Renal cortical epithelial cell (primary cell): ENCODE measurements around the gene RCC2. TPM values are rescaled to one million over a fixed set of nuclear protein-coding genes. Genes with fewer than 3 reads are reported as not detected.

ENCODE experiments used
- DNase-seq: peaks from one replicate; pipeline ENCODE4 v3.0.0-alpha.2; 2011; ENCODE audit warnings: low read depth
- total RNA-seq: library from RNA; depleted of rRNA; stranded (reverse); fragments of >200 nt; gene quantifications from 2 replicates; pipeline ENCODE4 v1.2.3, GENCODE V29; 2014

Gene RCC2
- total RNA-seq, 1 donor from 2014 or later, result 71.7 TPM

DNA sequence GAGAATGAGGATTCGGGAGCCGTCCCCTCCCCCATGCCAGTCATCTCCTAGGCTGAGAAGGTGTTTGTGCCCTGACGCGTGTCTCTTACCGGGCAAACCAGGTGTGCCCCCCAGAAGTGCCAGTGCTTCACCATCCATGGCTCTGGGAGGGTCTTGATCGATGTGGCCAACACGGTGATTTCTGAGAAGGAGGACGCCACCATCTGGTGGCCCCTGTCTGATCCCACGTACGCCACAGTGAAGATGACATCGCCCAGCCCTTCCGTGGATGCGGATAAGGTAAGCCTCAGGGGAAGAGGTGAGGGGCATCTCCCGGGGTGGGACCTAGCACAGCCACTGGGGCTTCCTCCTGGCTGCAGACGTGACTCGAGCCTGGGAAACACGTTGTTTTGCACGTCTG, 66.5 kb downstream of the RCC2 start:
- no peak for DNase-seq

DNA sequence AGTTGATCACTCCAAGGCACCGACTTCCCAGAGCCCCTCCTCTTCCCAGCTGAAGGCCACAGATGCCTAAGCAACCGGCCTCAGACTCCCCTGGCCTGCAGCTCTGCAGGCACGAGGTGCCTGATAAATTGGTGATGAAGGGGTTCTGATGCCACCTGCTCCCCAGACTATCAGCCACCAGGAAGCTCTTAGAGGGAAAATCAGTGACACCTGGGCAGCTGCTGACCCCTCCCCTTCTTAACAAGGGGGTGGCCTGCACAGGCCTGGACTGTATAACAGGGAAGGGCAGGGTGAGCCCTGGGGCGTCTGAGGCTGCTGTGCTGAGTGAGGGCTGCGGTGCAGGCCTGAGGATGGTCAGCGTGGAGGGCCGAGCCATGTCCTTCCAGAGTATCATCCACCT, 67.6 kb downstream of the RCC2 start, which contains the start of gene PADI6:
TSS of gene PADI6 (plus strand) at position 301 of the 400 bp plus-strand sequence. CDS start at position 351, 50 bp downstream.
- no peak for DNase-seq

DNA sequence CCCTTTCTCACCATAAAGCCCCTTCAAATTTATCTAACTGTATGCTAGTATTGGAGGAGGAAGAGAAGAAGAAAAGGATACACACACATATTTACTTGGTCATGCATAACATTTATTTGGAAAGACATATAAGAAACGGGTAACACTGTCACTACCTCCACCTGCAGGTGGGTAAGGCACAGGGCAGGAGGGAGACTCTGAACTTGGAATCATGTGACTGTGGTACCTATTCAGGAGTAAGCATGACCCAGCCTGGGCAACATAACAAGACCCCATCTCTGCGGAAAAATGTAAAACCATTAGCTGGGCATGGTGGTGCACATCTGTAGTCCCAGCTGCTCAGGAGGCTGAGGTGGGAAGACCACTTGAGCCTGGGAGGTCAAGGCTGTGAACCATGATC, 68.9 kb downstream of the RCC2 start:
- DNase-seq, result peak; percentile 28

DNA sequence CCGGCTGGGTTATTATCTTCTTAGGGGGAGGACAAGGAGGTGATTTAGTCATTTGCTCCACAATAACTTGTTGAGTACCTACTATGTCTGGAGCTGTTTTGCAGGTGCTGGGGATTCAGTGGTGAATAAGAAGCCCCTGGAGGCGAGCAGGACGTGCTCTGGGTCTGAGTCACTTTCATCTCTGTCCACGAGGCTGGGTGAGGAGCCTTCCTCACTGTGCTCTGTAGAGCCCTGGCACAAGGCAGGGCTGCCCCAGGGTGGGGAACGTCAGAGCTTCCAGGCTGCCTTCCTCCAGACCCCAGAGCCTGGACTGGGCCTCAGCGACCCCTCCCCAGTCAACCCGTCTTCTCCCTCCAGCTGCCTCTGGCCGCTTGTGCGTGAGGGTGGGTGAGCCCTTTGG, 70.0 kb downstream of the RCC2 start:
- DNase-seq, result peak; percentile 57

DNA sequence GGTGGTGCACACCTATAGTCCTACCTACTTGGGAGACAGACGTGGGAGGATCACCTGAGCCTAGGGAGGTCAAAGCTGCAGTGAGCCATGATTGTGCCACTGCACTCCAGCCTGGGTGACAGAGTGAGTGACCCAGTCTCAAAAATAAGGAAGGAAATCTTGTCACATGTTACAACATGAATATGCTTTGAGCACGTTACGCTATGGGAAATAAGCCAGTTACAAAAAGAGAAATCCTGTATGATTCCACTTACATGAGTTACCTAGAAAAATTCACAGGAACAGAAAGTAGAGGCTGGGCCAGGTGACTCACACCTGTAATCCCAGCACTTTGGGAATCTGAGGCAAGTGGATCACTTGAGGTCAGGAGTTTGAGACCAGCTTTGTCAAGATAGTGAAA, 74.2 kb downstream of the RCC2 start:
- no peak for DNase-seq

DNA sequence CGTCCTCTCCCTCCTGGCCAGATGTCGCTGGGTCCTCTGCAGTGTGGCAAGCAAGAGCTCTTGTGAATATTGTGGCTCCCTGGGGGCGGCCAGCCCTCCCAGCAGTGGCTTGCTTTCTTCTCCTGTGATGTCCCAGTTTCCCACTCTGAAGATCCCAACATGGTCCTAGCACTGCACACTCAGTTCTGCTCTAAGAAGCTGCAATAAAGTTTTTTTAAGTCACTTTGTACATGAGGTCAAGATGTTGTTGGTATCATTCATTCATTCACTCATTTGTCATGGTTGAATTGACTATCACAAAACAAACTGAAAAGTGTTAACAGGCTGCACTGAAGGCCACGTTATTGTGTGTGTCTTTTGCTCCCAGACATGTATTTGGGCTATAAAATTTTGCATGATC, 75.7 kb downstream of the RCC2 start:
- DNase-seq, result no peak

DNA sequence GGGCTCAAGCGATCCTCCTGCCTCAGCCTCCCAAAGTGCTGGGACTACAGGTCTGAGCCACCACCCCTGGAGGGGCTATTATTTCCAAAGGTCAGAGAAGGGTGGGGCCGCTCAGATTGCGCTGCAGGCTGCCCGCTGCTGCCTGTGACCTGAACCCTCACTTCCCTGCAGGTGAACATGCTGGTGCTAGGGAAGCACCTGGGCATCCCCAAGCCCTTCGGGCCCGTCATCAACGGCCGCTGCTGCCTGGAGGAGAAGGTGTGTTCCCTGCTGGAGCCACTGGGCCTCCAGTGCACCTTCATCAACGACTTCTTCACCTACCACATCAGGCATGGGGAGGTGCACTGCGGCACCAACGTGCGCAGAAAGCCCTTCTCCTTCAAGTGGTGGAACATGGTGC, 76.1 kb downstream of the RCC2 start:
- DNase-seq, result no peak

DNA sequence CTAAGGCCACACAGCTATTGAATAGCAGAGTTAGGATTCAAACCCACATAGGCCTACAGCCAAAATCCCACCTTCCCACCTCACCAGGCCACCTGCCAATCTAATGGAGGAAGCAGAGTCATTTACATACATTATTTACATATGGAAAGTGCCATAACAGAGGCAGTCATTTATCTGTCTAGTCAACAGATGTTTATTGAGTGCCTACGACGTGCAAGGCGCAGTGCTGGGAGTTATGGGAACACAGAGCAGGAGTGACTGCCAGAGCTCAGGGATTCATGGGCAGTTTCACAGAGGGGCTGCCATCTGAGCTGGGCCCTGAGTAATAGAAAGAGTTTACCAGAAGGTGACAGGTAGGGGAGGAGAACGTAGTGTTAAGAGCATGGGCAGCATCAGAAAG, 77.8 kb downstream of the RCC2 start:
- DNase-seq, result no peak

DNA sequence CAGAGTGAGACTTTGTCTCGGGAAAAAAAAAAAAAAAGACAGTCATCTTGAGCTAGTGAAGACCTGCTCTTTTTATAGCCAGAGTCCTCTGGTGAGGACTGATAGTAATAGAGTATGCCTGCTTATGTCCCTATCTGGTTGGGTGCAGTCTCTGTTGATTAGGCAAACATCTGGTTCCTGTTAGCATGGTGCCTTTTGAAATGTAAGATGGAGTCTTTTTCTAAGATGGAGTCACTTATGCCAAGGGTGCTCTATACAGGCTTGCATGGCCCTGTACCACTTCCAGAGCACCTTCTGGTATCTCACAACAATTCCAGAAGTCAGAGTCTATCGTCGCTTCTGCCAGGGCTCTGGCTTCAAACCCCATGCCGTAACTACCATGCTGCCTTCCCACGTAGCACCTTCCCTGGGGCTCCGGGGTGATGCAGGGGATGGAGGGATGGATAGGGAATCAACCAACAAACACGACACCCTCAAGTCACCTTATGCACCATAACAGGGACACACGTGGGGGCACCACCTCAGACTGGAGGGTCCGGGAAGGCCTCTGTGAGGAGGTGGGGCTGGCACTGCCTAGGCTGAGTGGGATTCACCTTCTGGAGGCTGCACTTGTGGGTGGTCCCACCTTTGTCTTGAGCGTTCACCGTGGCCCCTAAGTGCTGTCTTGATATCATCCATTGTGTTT, 79.1 kb downstream of the RCC2 start:
- DNase-seq, result no peak

DNA sequence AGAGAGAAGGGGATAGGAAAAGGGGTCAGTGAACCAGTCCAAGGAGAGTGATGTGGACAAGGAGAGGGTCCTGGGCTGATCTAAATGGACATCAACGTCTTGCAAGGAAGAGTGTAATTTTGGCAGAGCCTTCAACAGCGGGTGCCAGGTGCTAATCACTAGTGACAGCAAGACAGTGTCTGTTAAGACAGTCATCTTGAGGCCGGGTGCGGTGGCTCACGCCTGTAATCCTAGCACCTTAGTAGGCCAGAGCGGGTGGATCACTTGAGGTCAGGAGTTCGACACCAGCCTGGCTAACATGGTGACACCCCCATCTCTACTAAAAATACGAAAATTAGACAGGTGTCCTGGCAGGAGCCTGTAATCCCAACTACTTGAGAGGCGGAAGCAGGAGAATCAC, 79.7 kb downstream of the RCC2 start:
- DNase-seq, result no peak

DNA sequence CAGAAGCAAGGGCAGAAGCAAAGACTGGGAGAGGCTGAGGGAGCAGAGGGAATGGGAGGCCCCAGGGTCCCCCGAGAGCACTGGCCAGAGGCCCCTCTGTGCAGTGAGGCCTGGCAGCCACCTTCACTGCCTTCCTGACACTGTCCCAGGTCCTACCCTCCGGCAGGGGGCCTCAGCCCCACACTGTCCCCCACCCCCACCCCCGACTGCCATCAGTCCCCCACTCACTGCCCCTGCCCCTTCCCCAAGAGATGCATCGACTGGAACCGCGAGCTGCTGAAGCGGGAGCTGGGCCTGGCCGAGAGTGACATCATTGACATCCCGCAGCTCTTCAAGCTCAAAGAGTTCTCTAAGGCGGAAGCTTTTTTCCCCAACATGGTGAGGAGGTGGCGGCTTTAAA, 80.4 kb downstream of the RCC2 start:
- no peak for DNase-seq

DNA sequence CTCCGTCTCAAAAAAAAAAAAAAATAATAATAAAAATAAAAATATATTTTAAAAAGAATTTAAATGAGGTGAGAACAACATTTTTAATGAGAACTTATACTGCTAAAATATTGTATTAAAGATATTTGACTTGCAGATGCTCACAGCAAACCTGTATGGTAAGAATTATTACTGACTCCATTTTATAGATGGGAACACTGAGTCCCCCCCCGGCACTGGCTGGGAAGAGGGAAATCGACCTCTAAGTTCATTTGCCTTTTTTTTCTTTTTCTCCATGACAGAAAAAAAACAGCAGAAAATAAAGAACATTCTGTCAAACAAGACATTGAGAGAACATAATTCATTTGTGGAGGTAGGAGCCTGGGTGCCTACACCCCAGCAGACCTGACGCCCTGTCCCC, 80.9 kb downstream of the RCC2 start:
- no peak for DNase-seq

Other genes starting within 250 kb of the RCC2 start
- gene PADI1, start 234.5 kb downstream of the RCC2 start, total RNA-seq, result 1.5 and 26.0 TPM in 2 replicates
- 0.05 and 0.35 TPM in 2 replicates for gene PADI3, start 190.6 kb downstream of the RCC2 start, total RNA-seq
- gene PADI4, start 131.5 kb downstream of the RCC2 start, total RNA-seq, result not detected in 2 replicates
- gene PADI6, start 67.5 kb downstream of the RCC2 start, total RNA-seq, result not detected in 2 replicates
- 16.0 and 51.2 TPM in 2 replicates for gene ARHGEF10L, start 100.0 kb upstream of the RCC2 start, total RNA-seq